Activated CD8-positive, alpha-beta T cell treated with anti-CD3 and anti-CD28 coated beads for 36 hours (primary cell): ENCODE results near the gene PARD3. TPM values are rescaled to one million over a fixed set of nuclear protein-coding genes. Genes with fewer than 3 reads are reported as not detected.
"Not testable (repeated sequence)": the region's sequence is repeated elsewhere in the genome, so short reads cannot be mapped to it uniquely, and the experiment has no call there.

Experiments
- ATAC-seq: fragments of 200-7000 bp; cut with Tn5 transposase; one replicate; pipeline ENCODE4 v1.10.0; 2021; ENCODE audit warnings: mild to moderate bottlenecking, moderate library complexity
- CTCF ChIA-PET: fragments of 350-600 bp; sonication (Branson Sonifier 250); formaldehyde crosslinking; loops from one replicate; lab custom pipeline; 2021; ENCODE audit warnings: antibody characterized with exemption; lab: Charles Lee
- POLR2A ChIA-PET: fragments of 350-600 bp; sonication (Branson Sonifier 250); formaldehyde crosslinking; loops from one replicate; lab custom pipeline; 2021; ENCODE audit warnings: antibody characterized with exemption; lab: Charles Lee
- DNase-seq: peaks from one replicate; pipeline ENCODE4 v3.0.0-alpha.2; 2020
- H3K27ac Mint-ChIP-seq: one replicate; pipeline ENCODE4 v1.8.0; 2021; ENCODE audit warnings: mild to moderate bottlenecking, mixed read lengths
- H3K27me3 Mint-ChIP-seq: one replicate; pipeline ENCODE4 v1.8.0; 2021; ENCODE audit warnings: mixed read lengths
- H3K36me3 Mint-ChIP-seq: one replicate; pipeline ENCODE4 v1.8.0; 2021; ENCODE audit warnings: low read depth, mixed read lengths
- H3K4me1 Mint-ChIP-seq: one replicate; pipeline ENCODE4 v1.8.0; 2021; ENCODE audit warnings: low read depth, mixed read lengths
- H3K4me3 Mint-ChIP-seq: one replicate; pipeline ENCODE4 v1.8.0; 2021; ENCODE audit warnings: mild to moderate bottlenecking, moderate library complexity, mixed read lengths
- H3K9me3 Mint-ChIP-seq: one replicate; pipeline ENCODE4 v1.8.0; 2021; ENCODE audit warnings: mixed read lengths
- CTCF ChIP-seq: fragments of 200-600 bp; IDR thresholded peaks from one replicate; pipeline ENCODE4 v1.8.0; 2022; ENCODE audit warnings: antibody characterized with exemption, mild to moderate bottlenecking
- intact Hi-C: fragments of 100-400 bp; cut with micrococcal nuclease; formaldehyde crosslinking; loops from one replicate; pipeline ENCODE4 v1.10.0; 2022
- total RNA-seq, 2 experiments: library from RNA; stranded (reverse); gene quantifications; one replicate each; pipeline ENCODE4 v1.2.3, GENCODE V29; 2021

The PARD3 gene
- total RNA-seq, 2 experiments from 2014 or later: 1.6 to 2.0 TPM

- ChIA-PET POLR2A (no interaction called here), CTCF (no interaction called here)
- intact Hi-C loops: no loop called here
- ATAC-seq (no peak), DNase-seq (no peak)
- H3K27ac Mint-ChIP-seq: no peak overlapping the region
- no peaks in the 10 kb centered on the region for H3K9me3 Mint-ChIP-seq
- no peak overlapping the region for H3K4me3 Mint-ChIP-seq
- H3K4me1 Mint-ChIP-seq: no peaks in the 10 kb centered on the region
- no peaks in the 10 kb centered on the region for H3K36me3 Mint-ChIP-seq
- no peaks in the 10 kb centered on the region for H3K27me3 Mint-ChIP-seq
- TF ChIP-seq CTCF: no peak
Measured at GRCh38 chr10:34076443-34076842, 738.7 kb downstream of the PARD3 start.

- H3K36me3 Mint-ChIP-seq: no peaks in the 10 kb centered on the region
- no peaks in the 10 kb centered on the region for H3K4me1 Mint-ChIP-seq
- no peaks in the 10 kb centered on the region for H3K9me3 Mint-ChIP-seq
- TF ChIP-seq CTCF: no peak
- ATAC-seq (no peak), DNase-seq (no peak)
- no peak overlapping the region for H3K27ac Mint-ChIP-seq
- POLR2A ChIA-PET: no interaction called here
- H3K27me3 Mint-ChIP-seq: no peaks in the 10 kb centered on the region
- CTCF ChIA-PET: no interaction called here
- intact Hi-C loops: no loop called here
- H3K4me3 Mint-ChIP-seq: no peak overlapping the region
Measured at GRCh38 chr10:34075254-34075926, 739.7 kb downstream of the PARD3 start.

GRCh38 chr10:34074051-34074450 is 741.0 kb downstream of the PARD3 start:
- no peak overlapping the region for H3K4me3 Mint-ChIP-seq
- TF ChIP-seq CTCF: no peak
- DNase-seq: no peak
- H3K9me3 Mint-ChIP-seq: no peaks in the 10 kb centered on the region
- ChIA-PET POLR2A (no interaction called here), CTCF (no interaction called here)
- no peak for ATAC-seq
- no peaks in the 10 kb centered on the region for H3K36me3 Mint-ChIP-seq
- no peak overlapping the region for H3K27ac Mint-ChIP-seq
- intact Hi-C loops: no loop called here
- H3K4me1 Mint-ChIP-seq: no peaks in the 10 kb centered on the region
- H3K27me3 Mint-ChIP-seq: no peaks in the 10 kb centered on the region

GRCh38 chr10:34067741-34068140 is 747.4 kb downstream of the PARD3 start:
- POLR2A ChIA-PET, ATAC-seq, H3K36me3 Mint-ChIP-seq, H3K4me1 Mint-ChIP-seq, H3K27ac Mint-ChIP-seq, intact Hi-C loops, H3K4me3 Mint-ChIP-seq, DNase-seq, CTCF ChIA-PET, H3K27me3 Mint-ChIP-seq, H3K9me3 Mint-ChIP-seq: not testable (repeated sequence)

GRCh38 chr10:34063592-34063991 is 751.5 kb downstream of the PARD3 start:
- CTCF ChIA-PET: interaction anchor here (0.6 kb wide), 1 partner anchor 196 kb away, joined by 3 read pairs; no protein-coding TSS in a partner anchor

More at GRCh38 chr10:34063592-34063991, 751.5 kb downstream of the PARD3 start:
- H3K9me3 Mint-ChIP-seq: peaks cover 2% of the 10 kb centered on the region
- intact Hi-C loops: no loop called here
- no peaks in the 10 kb centered on the region for H3K36me3 Mint-ChIP-seq
- no peak for TF ChIP-seq CTCF
- H3K4me1 Mint-ChIP-seq: no peaks in the 10 kb centered on the region
- POLR2A ChIA-PET: interaction anchor here (0.6 kb wide), 1 partner anchor 660 kb away, joined by 3 read pairs; no protein-coding TSS in a partner anchor
- no peak for DNase-seq
- no peak overlapping the region for H3K4me3 Mint-ChIP-seq
- H3K27ac Mint-ChIP-seq: no peak overlapping the region
- no peaks in the 10 kb centered on the region for H3K27me3 Mint-ChIP-seq
- ATAC-seq: no peak
